H9 (cell line): ENCODE data around the gene NCBP1. TPM values are rescaled to one million over a fixed set of nuclear protein-coding genes. Genes with fewer than 3 reads are reported as not detected.
A peak's percentile ranks its signal among the peaks of the same experiment; 100 is the strongest.

Experiments used
- DNase-seq: peaks from one replicate; pipeline ENCODE4 v3.0.0-alpha.2; 2017
- H2AFZ ChIP-seq: one replicate; pipeline ENCODE4 v1.6.1; 2013; ENCODE audit warnings: mild to moderate bottlenecking, low read length, control low read depth, moderate library complexity
- H2AK5ac ChIP-seq: 2 replicates; pipeline ENCODE4 v1.6.1; 2013; ENCODE audit warnings: low read length, control low read depth, mixed read lengths; ENCODE audit not compliant: insufficient read length
- H2BK120ac ChIP-seq: one replicate; pipeline ENCODE4 v1.6.1; 2013; ENCODE audit warnings: low read depth, mild to moderate bottlenecking, low read length, control low read depth, inconsistent platforms; ENCODE audit not compliant: poor library complexity, severe bottlenecking
- H2BK12ac ChIP-seq: 2 replicates; pipeline ENCODE4 v1.6.1; 2013; ENCODE audit warnings: low read length, control low read depth, mixed read lengths, low read depth; ENCODE audit not compliant: insufficient read length
- H2BK15ac ChIP-seq: 2 replicates; pipeline ENCODE4 v1.6.1; 2013; ENCODE audit warnings: low read depth, low read length, control low read depth
- H2BK20ac ChIP-seq: one replicate; pipeline ENCODE4 v1.6.1; 2013; ENCODE audit warnings: low read depth, mild to moderate bottlenecking, low read length, control low read depth, inconsistent platforms; ENCODE audit not compliant: poor library complexity, severe bottlenecking
- H2BK5ac ChIP-seq: 2 replicates; pipeline ENCODE4 v1.6.1; 2013; ENCODE audit warnings: low read length, control low read depth, mixed read lengths; ENCODE audit not compliant: insufficient read length
- H3K14ac ChIP-seq: 2 replicates; pipeline ENCODE4 v1.6.1; 2013; ENCODE audit warnings: low read length, control low read depth; ENCODE audit not compliant: insufficient read depth
- H3K18ac ChIP-seq: 2 replicates; pipeline ENCODE4 v1.6.1; 2013; ENCODE audit warnings: low read depth, mild to moderate bottlenecking, mixed read lengths, low read length, control low read depth; ENCODE audit not compliant: insufficient read length
- H3K23ac ChIP-seq: 2 replicates; pipeline ENCODE4 v1.6.1; 2013; ENCODE audit warnings: low read length, control low read depth, mixed read lengths, low read depth; ENCODE audit not compliant: insufficient read length
- H3K23me2 ChIP-seq: 2 replicates; pipeline ENCODE4 v1.6.1; 2013; ENCODE audit warnings: low read depth, mild to moderate bottlenecking, mixed read lengths, low read length, control low read depth; ENCODE audit not compliant: insufficient read length, poor library complexity, severe bottlenecking
- H3K27ac ChIP-seq: 2 replicates; pipeline ENCODE4 v1.5.1; 2013; ENCODE audit warnings: low read length, control low read depth, mixed read lengths, low read depth; ENCODE audit not compliant: insufficient read length
- H3K27me3 ChIP-seq: 2 replicates; pipeline ENCODE4 v1.6.1; 2013; ENCODE audit warnings: low read length, control low read depth, inconsistent platforms; ENCODE audit not compliant: insufficient read depth
- H3K4ac ChIP-seq: 2 replicates; pipeline ENCODE4 v1.6.1; 2013; ENCODE audit warnings: low read depth, mild to moderate bottlenecking, control low read depth, inconsistent platforms, low read length, moderate library complexity
- H3K4me1 ChIP-seq: 2 replicates; pipeline ENCODE4 v1.6.1; 2013; ENCODE audit warnings: low read length, control low read depth, inconsistent platforms; ENCODE audit not compliant: insufficient read depth
- H3K4me2 ChIP-seq: 2 replicates; pipeline ENCODE4 v1.6.1; 2013; ENCODE audit warnings: low read length, control low read depth, mixed read lengths; ENCODE audit not compliant: insufficient read length, insufficient read depth
- H3K56ac ChIP-seq: 2 replicates; pipeline ENCODE4 v1.6.1; 2013; ENCODE audit warnings: low read depth, mild to moderate bottlenecking, mixed read lengths, low read length, control low read depth; ENCODE audit not compliant: insufficient read length
- H3K79me1 ChIP-seq: 2 replicates; pipeline ENCODE4 v1.6.1; 2013; ENCODE audit warnings: low read depth, mild to moderate bottlenecking, moderate library complexity, low read length, control low read depth, inconsistent platforms; ENCODE audit not compliant: insufficient read depth, poor library complexity, severe bottlenecking
- H3K79me2 ChIP-seq: 2 replicates; pipeline ENCODE4 v1.6.1; 2013; ENCODE audit warnings: low read length, control low read depth, inconsistent platforms; ENCODE audit not compliant: insufficient read depth
- H3K9ac ChIP-seq: 2 replicates; pipeline ENCODE4 v1.6.1; 2013; ENCODE audit warnings: low read length, control low read depth, mixed read lengths; ENCODE audit not compliant: insufficient read length; ENCODE audit errors: extremely low read depth
- H3K9me3 ChIP-seq: one replicate; pipeline ENCODE4 v1.6.1; 2013; ENCODE audit warnings: low read depth, low read length, inconsistent platforms; ENCODE audit not compliant: control insufficient read depth
- H3T11ph ChIP-seq: one replicate; pipeline ENCODE4 v1.6.1; 2013; ENCODE audit warnings: mild to moderate bottlenecking, low read length, control low read depth, inconsistent platforms
- H4K20me1 ChIP-seq: one replicate; pipeline ENCODE4 v1.6.1; 2013; ENCODE audit not compliant: control insufficient read depth, insufficient read length, insufficient read depth
- H4K5ac ChIP-seq: 2 replicates; pipeline ENCODE4 v1.6.1; 2013; ENCODE audit warnings: low read depth, mild to moderate bottlenecking, mixed read lengths, low read length, control low read depth; ENCODE audit not compliant: insufficient read length
- H4K8ac ChIP-seq: replicated peaks from 2 replicates; pipeline ENCODE4 v1.6.1; 2013; ENCODE audit warnings: low read length, control low read depth, mixed read lengths, low read depth; ENCODE audit not compliant: insufficient read length
- H4K91ac ChIP-seq: 2 replicates; pipeline ENCODE4 v1.6.1; 2013; ENCODE audit warnings: low read depth, mild to moderate bottlenecking, moderate library complexity, mixed read lengths, low read length, control low read depth; ENCODE audit not compliant: insufficient read length
- H3K27ac Mint-ChIP-seq, 3 experiments: 2 replicates in 2 of 3; 3 replicates in 1 of 3; pipeline ENCODE4 v1.8.0; 2020 to 2021; ENCODE audit warnings: mixed read lengths in 3 of 3, mild to moderate bottlenecking in 1 of 3, moderate library complexity in 1 of 3
- H3K27me3 Mint-ChIP-seq: 2 replicates; pipeline ENCODE4 v1.8.0; 2021; ENCODE audit warnings: low read depth, mild to moderate bottlenecking, moderate library complexity, mixed read lengths
- H3K36me3 Mint-ChIP-seq, 3 experiments: 2 replicates in 2 of 3; 3 replicates in 1 of 3; pipeline ENCODE4 v1.8.0; 2020 to 2021; ENCODE audit warnings: low read depth in 3 of 3, mixed read lengths in 3 of 3; ENCODE audit not compliant: insufficient read depth in 1 of 3
- H3K4me1 Mint-ChIP-seq, 2 experiments: 2 replicates each; pipeline ENCODE4 v1.8.0; 2020; ENCODE audit warnings: mixed read lengths in 2 of 2
- H3K4me3 Mint-ChIP-seq, 2 experiments: 2 replicates in 1 of 2; 3 replicates in 1 of 2; pipeline ENCODE4 v1.8.0; 2020 to 2021; ENCODE audit warnings: mild to moderate bottlenecking in 2 of 2, mixed read lengths in 2 of 2, moderate library complexity in 1 of 2
- H3K9me3 Mint-ChIP-seq, 2 experiments: 2 replicates in 1 of 2; 3 replicates in 1 of 2; pipeline ENCODE4 v1.8.0; 2020; ENCODE audit warnings: mild to moderate bottlenecking in 2 of 2, mixed read lengths in 2 of 2, moderate library complexity in 1 of 2
- CTCF ChIP-seq: fragments of 200-600 bp; sonication (generic); conservative IDR thresholded peaks from 3 replicates; pipeline ENCODE4 v1.8.0; 2021; ENCODE audit warnings: antibody characterized with exemption, mild to moderate bottlenecking
- WGBS: extraction: QIAGEN DNeasy Blood & Tissue Kit; methylation state at CpG from one replicate; pipeline ENCODE4 v1.1.7; 2013; ENCODE audit warnings: missing lambda C conversion rate, low lambda C conversion rate, mixed read lengths; ENCODE audit not compliant: insufficient read length; ENCODE audit errors: extremely low coverage; 5-methylcytosine and 5-hydroxymethylcytosine counted together
- total RNA-seq: library from RNA; stranded (reverse); gene quantifications from 2 replicates; pipeline ENCODE4 v1.2.1, GENCODE V29; 2021

NCBP1 gene
- total RNA-seq, 1 experiment from 2014 or later = 55.7 TPM

GRCh38 chr9:97632248-97632984 is 1.2 kb upstream of the NCBP1 start:
- Histone ChIP-seq H3K9me3 (no peaks in the 10 kb centered on the region), H2BK12ac (peak overlapping the region; percentile 71), H2BK5ac (no peak overlapping the region), H4K8ac (no peak overlapping the region), H2BK15ac (no peak overlapping the region), H3K23ac (no peak overlapping the region), H3K79me1 (peaks cover 8% of the 10 kb centered on the region), H3K79me2 (peaks cover 33% of the 10 kb centered on the region), H3K27ac (peak overlapping the region; percentile 96), H4K5ac (peak overlapping the region; percentile 80), H3K4ac (peak overlapping the region; percentile 21; the same call in 1 of the 2 replicates), H3K14ac (peak overlapping the region; percentile 99; the same call in 1 of the 2 replicates), H3K18ac (peak overlapping the region; percentile 99), H3K4me1 (0 out of 2 replicates have a peak, but pooled peaks cover 6% of the 10 kb centered on the region), H2AFZ (no peak overlapping the region), H2BK20ac (no peak overlapping the region), H3K4me2 (peak overlapping the region; percentile 77), H4K20me1 (no peaks in the 10 kb centered on the region), H3K27me3 (no peaks in the 10 kb centered on the region), H3T11ph (peak overlapping the region; percentile 20), H3K23me2 (peaks cover 11% of the 10 kb centered on the region), H4K91ac (no peak overlapping the region), H3K56ac (peak overlapping the region; percentile 16), H2AK5ac (no peak overlapping the region), H2BK120ac (peak overlapping the region; percentile 82), H3K9ac (peak overlapping the region; percentile 97)
- Mint-ChIP-seq H3K27me3 (no peaks in the 10 kb centered on the region), H3K9me3 (no peaks in the 10 kb centered on the region), H3K27ac (peak overlapping the region; percentile 100), H3K36me3 (peaks cover 0 to 8% (median 0%) of the 10 kb centered on the region in 3 experiments; a peak in 2 of 7 replicates), H3K4me1 (peaks cover 32 to 45% of the 10 kb centered on the region in 2 experiments), H3K4me3 (peak overlapping the region; percentile 93 to 95)
- WGBS = no CpG with 5 or more reads among the region's 27 CpGs
- no peak for TF ChIP-seq CTCF
- DNase-seq = peak; percentile 67
